ENCODE results near the gene TOR4A.
A peak's percentile ranks its signal among the peaks of the same experiment; 100 is the strongest.
"Not testable (repeated sequence)": the region's sequence is repeated elsewhere in the genome, so short reads cannot be mapped to it uniquely, and the experiment has no call there.

TOR4A gene

DNA sequence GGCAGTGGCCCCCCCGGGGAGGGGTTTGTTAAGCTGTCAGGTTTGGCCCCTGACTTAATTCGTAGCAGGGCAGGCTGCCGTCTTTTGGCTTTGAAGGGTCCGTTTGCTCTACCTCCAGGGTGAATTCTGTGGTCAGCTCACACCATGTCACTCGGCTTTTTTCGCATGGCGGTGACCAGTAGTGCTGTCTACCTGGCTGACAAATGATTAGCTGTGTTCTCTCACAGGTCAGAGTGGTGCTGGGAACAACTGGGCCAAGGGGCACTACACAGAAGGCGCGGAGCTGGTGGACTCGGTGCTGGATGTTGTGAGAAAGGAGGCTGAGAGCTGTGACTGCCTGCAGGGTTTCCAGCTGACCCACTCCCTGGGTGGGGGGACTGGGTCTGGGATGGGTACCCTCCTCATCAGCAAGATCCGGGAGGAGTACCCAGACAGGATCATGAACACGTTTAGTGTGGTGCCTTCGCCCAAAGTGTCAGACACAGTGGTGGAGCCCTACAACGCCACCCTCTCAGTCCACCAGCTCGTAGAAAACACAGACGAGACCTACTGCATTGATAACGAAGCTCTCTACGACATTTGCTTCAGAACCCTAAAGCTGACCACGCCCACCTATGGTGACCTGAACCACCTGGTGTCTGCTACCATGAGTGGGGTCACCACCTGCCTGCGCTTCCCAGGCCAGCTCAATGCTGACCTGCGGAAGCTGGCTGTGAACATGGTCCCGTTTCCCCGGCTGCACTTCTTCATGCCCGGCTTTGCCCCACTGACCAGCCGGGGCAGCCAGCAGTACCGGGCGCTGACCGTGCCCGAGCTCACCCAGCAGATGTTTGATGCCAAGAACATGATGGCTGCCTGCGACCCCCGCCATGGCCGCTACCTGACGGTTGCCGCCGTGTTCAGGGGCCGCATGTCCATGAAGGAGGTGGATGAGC is 35.0 kb upstream of the TOR4A start:
- peak overlapping the region; percentile 78 for H3K4me3 ChIP-seq (ENCODE audit: low read depth, low read length)
- CTCF ChIA-PET: interaction anchor here (0.5 to 1.4 kb wide), 4 partner anchors 14 to 183 kb away, joined by 3 to 4 read pairs (median 4); partner anchors contain the start of genes ANAPC2 and SSNA1
- TF ChIP-seq, protein P1, sequence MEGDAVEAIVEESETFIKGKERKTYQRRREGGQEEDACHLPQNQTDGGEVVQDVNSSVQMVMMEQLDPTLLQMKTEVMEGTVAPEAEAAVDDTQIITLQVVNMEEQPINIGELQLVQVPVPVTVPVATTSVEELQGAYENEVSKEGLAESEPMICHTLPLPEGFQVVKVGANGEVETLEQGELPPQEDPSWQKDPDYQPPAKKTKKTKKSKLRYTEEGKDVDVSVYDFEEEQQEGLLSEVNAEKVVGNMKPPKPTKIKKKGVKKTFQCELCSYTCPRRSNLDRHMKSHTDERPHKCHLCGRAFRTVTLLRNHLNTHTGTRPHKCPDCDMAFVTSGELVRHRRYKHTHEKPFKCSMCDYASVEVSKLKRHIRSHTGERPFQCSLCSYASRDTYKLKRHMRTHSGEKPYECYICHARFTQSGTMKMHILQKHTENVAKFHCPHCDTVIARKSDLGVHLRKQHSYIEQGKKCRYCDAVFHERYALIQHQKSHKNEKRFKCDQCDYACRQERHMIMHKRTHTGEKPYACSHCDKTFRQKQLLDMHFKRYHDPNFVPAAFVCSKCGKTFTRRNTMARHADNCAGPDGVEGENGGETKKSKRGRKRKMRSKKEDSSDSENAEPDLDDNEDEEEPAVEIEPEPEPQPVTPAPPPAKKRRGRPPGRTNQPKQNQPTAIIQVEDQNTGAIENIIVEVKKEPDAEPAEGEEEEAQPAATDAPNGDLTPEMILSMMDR (IDR thresholded peaks at IDR 0.05; ENCODE audit: insufficient read depth, low read length, missing control alignments): no peak
- POLR2A ChIA-PET: interaction anchor here (0.6 to 7.4 kb wide), 12 partner anchors 11 to 437 kb away, joined by 3 to 164 read pairs (median 4); partner anchors contain the start of genes ANAPC2, MAN1B1, NELFB and SSNA1
- no peak for DNase-seq (ENCODE audit: low read depth, low spot score)

DNA sequence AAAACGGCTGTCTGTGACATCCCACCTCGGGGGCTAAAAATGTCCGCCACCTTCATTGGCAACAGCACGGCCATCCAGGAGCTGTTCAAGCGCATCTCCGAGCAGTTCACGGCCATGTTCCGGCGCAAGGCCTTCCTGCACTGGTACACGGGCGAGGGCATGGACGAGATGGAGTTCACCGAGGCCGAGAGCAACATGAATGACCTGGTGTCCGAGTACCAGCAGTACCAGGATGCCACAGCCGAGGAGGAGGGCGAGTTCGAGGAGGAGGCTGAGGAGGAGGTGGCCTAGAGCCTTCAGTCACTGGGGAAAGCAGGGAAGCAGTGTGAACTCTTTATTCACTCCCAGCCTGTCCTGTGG is 34.3 kb upstream of the TOR4A start:
- H3K4me3 ChIP-seq (ENCODE audit: low read depth, low read length); DNase-seq (ENCODE audit: low read depth, low spot score): not testable (repeated sequence)
- ChIA-PET CTCF (interaction anchor here (0.8 to 1.4 kb wide), 2 partner anchors 11 to 13 kb away, joined by 4 read pairs; partner anchors contain the start of gene NELFB), POLR2A (interaction anchor here (0.7 to 7.4 kb wide), 4 partner anchors 11 to 184 kb away, joined by 3 to 164 read pairs (median 6); partner anchors contain the start of genes ANAPC2, MAN1B1, NELFB and SSNA1)

DNA sequence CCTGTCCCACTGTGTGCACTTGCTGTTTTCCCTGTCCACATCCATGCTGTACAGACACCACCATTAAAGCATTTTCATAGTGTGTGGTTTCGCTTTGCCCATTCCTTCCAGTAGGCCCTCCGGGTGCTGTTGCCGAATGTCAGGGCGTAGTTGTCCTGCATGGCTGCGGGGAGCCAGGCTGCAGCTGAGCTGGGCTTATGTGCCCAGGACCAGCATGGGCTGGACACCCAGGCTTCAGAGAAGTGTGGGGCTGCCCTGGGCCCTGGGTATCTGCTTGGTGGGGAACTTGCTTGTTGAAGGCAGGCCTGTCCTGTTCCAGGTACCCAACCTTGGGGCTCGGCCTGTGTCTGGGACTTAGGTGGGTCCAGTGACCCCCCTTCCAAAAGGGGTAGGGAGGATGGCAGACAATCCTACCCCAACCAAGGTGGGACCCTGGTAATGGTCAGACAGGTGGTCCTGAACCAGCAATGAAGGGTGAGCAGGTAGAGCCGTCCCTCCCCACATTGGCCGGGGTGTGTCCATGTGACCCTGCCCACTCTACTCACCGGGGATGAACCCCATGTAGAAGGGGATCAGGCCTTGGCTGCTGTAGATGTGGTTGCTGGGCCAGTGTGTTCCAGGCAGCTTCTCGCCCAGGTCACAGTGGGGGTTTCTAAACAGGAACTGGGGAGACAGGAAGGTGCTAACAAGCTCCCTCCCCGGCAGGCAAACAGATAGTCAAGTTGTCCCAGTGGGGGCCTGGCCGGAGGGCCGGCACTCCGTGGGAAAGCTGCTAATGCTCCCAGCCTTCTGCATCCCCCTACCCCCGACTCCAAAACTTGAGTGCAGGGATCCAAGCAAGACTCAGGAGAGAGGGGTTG is 33.7 kb upstream of the TOR4A start:
- DNase-seq (ENCODE audit: low read depth, low spot score): no peak
- ChIA-PET POLR2A (interaction anchor here (0.7 to 7.4 kb wide), 3 partner anchors 10 to 185 kb away, joined by 4 to 164 read pairs (median 8); partner anchors contain the start of genes ANAPC2, NELFB, SSNA1 and STPG3), CTCF (interaction anchor here (0.8 to 1.4 kb wide), 2 partner anchors 11 to 12 kb away, joined by 4 read pairs; partner anchors contain the start of gene NELFB)
- TF ChIP-seq, protein P1 (IDR thresholded peaks at IDR 0.05; ENCODE audit: insufficient read depth, low read length, missing control alignments): no peak
- no peak overlapping the region for H3K4me3 ChIP-seq (ENCODE audit: low read depth, low read length)

DNA sequence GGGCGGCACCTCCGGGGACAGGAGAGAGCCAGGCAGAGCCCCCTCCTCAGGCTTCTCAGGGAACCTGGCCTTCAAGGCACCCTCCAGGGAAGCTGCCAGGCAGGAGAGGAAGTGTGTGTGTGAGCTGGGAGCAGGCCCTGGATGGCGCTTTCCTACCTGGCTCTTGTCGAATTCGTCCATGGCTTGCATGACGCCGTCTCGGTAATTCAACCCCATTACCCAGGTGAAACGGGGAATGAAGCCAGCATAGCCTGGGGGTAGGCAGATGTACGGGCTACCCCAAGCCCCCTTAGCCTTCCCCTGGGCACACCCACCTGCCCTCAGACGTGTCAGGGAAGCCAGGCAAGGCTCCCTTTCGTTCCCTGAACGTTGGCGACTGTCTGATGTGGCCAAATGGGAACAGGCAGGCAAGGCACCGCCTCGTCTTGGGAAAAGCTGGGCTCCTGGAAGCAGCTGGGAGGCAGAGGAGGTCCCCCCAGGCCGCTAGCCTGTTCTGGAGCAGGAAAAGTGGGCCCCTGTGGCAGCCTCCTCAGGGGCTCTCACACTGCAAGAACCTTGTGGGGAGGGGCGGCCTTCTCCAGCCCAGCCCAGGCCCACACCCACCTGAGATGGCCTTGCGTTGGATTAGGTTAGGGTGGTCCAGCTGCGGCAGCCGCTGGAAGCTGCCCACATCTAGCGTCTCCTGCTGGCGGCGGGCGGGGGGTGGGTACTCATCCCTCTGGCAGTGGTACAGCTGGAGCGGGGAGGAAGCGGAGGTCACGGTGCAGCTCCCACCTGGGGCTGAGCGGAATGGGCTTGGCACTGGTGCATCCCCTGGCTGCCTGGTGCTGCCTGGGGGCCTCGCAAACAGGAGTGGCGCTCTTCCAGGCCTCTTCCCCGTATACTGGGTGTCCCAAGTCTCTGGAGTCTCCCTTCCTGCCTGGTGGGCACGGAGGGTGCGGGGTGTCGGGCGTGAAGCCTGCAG is 32.8 kb upstream of the TOR4A start:
- no peak for DNase-seq (ENCODE audit: low read depth, low spot score)
- TF ChIP-seq, protein P1 (IDR thresholded peaks at IDR 0.05; ENCODE audit: insufficient read depth, low read length, missing control alignments): no peak
- no peak overlapping the region for H3K4me3 ChIP-seq (ENCODE audit: low read depth, low read length)
- ChIA-PET POLR2A (interaction anchor here (0.7 to 7.4 kb wide), 4 partner anchors 9 to 115 kb away, joined by 3 to 164 read pairs (median 4); partner anchors contain the start of genes NELFB, STPG3 and TOR4A), CTCF (interaction anchor here (1.1 to 1.7 kb wide), 2 partner anchors 8 to 10 kb away, joined by 6 to 7 read pairs; partner anchors contain the start of gene NELFB)

DNA sequence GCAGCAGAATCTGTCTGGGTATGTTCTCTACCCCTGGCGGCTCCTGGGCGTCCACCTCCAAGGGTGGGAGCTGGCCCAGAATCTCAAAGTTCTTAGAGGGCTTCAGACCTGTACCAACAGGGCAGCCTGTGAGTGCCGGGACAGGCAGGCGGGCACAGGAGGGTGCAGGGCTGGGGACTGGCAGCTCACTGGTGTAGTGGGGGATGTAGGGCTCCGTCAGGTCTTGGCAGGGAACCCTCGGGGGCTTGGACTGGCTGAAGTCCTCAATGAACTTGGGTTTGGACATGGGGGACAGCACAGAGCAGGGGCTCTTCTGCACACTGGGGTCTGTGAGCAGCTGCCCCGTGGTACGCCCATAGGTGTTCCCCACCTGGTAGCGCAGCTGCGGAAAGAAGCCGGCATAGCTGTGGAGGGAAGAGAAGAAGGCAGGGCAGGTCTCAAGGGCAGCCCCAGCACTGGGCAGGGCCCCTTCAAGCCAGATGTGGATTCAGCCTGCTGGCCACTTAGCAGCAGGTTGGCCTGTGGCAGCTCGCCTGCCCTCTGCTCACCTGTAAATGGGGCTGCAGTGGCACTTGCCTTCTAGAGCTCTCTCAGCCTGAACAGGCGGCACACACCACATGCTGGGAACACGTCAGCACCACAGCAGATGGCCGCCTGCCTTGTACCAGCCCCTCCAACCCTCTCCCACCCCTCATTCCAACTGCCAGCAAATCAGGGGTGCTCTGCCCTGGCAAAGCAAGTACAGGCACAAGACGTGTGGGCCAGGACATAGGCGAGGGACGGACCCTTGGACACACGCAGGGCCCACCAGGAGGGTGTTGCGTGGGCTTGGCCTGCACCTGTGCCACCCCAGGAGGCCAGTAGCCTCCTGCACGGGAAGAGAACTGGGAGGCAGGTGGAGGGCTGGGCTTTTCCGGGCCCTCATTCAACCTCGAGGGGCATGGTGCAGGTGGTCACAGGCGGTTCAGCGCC is 31.8 kb upstream of the TOR4A start:
- H3K4me3 ChIP-seq (ENCODE audit: low read depth, low read length): no peak overlapping the region
- ChIA-PET CTCF (interaction anchor here (1.1 to 1.7 kb wide), 2 partner anchors 9 kb away, joined by 6 to 7 read pairs; partner anchors contain the start of gene NELFB), POLR2A (interaction anchor here (1.1 to 7.4 kb wide), 2 partner anchors 8 to 116 kb away, joined by 3 to 164 read pairs; partner anchors contain the start of genes NELFB and STPG3)
- DNase-seq (ENCODE audit: low read depth, low spot score): no peak
- TF ChIP-seq, protein P1 (IDR thresholded peaks at IDR 0.05; ENCODE audit: insufficient read depth, low read length, missing control alignments): no peak
